ENCODE data around the gene CDH4.

CDH4 gene

DNA sequence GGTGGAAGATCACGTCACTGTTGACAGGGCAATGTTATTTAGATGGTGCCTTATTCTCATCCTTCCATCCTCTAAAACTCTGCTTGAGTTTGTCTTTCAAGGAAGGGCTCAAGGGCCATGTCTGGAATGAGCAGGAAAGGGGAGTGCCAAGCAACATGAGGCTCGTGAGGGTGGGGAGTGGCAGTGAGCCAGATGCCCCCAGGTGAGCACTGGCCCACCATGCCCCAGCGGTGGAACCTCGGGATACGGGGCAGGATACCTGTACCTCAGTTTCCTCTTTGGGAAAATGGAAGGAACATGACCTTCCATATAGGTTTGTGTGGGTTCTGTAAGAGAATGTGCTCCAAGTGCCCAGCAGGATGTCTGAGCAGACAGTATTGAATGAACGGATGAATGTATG lies 476.3 kb downstream of the CDH4 start:
- DNase-seq, result no peak

DNA sequence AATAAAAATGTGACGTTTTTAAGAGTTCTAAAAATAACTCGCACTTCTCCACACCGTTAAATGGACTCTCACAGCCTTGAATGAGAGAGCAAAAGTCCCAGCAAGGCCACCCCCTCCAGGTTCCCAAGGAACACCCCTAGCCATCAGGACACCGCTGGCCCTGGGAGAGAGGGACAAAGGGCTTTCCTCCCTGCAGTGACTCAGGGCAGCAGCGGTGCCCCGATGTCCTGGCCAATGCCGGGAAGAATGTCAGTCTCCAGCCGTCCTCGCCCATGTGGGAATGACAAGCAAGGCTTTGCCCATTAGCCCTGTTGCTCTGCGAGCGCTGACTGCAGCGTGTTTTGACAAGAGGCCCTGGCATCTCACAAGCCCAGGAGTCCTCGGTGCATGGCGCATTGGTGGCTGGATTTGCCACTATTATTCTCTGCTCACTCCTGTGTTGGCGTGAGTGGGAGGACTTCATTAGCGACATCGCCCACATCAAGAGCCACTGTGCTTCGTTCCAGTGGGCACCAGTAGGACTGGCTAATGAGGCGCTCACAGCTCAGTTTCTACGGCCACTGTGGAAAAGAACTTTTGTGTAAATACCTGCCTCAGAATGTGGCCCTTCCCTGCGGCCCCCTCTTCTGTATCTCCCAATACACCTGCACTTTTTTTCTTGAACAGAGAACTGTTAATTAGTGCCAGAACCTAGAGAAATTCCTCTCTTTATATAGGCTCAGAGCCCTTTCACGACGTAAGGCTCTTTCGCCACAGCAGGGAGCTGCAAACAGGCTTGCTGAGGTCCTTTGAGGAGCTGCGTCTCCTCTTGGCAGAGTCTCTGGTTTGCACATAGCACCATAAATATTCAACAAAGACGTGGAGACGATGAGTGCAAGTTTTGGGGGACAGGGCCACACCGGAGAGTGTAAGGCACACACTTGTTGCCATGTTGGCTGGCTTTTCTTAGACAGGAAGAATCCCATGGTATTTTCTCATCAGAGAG lies 477.0 kb downstream of the CDH4 start:
- DNase-seq, result no peak

DNA sequence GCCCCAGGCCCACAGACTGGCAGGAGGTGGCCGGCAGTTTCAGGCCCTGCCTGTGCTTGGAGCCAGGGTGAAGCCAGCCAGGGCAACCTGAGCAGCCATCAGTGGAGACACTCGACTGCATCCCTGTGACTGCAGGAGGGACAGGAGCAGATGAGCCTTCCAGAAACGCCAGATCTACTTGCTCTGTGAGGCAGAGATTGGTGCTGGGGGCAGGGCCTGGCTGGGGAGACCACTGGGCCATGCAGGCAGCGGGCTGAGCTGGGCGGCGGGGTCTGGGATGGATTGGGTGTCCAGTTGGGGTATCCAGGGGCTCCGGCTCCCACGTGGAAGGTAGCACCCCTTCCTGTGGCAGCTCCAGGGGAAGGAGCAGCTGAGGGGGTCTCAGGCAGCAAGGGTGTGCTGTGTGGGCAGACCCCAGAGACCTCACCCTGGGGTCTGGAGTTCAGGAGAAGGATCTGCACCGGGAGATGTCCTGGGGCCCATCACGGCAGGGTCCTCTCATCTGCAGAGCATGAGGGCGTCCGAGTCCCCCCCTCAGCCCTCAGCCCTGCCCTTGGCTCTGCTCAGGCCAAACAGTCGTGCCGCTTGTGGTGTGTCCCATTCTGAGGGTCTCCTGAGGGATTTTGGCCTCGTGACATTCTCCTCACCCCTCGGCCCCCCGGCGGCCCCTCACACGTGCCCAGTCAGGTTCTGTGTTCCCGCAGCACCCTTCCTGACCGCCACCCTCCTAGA lies 478.7 kb downstream of the CDH4 start:
- DNase-seq, result no peak

DNA sequence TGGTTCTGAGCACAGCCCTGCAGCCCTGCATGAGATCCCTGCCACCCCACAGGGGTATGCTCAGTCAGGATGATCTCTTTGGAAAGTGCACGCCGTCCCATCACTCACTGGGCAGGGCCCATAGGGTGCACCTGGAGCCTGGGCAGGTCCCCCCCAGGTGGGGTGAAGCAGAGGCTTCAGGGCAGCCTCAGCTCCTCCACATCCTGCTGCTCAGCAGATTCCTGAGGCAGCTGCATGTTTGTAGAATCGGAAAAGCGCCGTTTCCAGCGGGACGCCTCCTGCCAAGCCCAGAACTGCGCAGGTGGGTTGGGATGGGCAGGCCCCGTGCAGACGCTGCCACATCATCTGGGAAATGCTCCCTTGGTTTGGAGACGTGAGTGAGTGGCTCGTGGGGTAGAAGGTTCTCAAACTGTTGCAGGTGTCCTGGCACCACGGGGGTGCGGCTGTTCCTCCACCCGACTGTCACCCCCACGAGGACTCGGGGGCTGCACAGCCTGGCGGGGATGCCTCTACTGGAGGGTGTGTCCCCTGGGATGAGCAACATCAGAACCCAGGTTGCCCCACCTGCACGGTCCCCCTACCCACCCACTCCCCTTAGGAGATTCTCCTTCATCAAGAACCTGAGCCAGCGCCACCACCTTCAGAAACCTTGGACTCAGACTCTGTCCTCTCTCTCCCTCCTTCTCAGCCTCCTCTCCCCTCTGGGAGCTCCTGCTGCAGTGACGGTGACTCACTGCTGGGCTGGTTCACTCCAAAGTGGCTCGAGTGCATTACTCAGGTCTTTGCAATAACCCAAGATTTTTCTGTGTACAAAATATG lies 479.5 kb downstream of the CDH4 start:
- DNase-seq, result no peak

DNA sequence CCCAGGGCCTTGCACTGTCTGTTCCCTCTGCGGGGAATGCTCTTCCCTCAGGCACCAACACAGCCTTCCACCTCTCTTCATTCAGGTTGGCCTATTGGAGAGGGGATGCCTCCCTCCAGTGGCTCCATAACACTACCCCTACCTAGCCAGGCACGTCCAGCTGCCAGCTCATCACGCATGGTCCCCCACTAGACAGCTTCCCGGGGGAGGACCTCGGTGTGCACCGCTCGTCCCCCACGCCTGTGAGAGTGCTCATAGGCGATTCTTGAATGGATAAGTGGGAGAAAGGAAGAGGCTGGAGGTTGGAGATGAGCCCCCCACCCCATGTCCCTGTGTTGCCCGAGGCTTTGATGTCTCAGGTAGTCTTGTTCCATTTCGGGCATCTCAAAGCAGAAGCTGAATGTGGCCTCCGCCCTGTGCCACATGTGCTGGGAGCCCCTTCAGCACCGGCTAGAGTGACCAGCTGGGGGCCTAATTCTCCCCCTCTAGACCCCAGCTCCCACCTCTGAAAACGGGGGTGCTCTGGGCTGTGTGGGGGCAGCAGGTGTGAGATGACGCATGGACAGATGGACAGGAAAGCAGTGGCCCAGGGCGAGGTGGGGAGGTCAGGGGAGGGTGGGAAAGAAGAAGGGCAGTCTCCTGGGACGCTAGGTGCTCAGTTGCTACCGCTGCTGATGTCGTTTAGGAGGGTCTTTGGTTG lies 480.6 kb downstream of the CDH4 start:
- DNase-seq, result no peak

DNA sequence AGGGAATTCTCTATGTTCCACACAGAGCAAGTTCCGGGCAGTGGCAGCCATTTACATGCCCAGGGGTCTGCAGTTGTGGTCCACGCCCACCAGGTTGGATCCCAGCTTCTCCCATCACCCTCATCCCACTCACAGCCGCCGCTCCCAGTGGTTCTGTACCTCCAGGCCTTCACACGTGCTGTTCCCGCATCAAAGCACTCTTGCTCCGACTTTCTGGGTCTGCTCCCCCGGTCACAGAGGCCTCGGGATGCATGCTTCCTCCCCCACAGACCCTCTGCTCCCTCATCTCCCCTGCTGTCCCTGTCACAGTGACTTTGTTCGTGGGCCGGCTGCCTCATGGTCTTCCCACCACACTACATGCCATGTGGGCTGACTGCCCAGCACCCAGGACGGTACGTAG lies 481.2 kb downstream of the CDH4 start:
- no peak for DNase-seq

DNA sequence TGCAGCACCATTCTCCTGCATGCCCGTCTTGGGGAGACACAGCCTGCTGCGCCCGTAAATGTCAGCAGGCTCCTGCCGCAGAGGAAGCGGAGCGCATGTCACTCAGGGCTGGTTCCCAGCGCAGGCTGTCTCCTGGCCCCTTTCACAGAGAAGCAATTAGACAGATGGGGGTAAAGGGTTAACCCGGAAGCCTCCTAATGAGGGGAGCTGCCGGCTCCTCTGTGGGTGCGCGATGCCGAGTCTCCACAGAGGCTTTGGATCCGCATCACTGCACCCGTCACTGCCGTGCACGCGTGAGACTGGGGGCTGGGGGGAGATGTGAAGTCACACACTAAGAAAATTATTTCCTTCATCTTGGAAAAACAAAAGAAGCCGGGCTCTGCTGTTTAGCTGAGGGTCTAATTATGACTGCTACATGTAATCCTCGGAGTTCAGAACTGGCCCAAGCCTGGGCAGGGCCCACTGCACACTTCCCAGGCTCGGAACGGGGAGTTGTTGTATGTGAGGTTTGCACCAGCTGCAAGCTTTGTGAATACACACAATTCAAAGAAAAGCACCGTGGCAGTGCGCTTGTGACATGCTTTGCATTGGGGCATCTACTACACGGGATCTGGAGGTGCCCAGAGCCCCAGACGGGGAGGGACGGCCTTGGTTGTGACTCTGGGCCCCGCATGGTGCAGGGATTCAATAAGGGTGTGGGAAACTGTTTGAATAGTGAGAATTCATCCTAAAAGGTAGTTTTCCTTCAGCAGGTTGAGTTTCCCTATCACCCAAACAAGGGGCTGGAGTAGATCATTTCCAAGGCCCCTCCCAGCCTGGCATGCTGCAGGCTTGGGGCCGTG lies 482.1 kb downstream of the CDH4 start:
- DNase-seq, result no peak

DNA sequence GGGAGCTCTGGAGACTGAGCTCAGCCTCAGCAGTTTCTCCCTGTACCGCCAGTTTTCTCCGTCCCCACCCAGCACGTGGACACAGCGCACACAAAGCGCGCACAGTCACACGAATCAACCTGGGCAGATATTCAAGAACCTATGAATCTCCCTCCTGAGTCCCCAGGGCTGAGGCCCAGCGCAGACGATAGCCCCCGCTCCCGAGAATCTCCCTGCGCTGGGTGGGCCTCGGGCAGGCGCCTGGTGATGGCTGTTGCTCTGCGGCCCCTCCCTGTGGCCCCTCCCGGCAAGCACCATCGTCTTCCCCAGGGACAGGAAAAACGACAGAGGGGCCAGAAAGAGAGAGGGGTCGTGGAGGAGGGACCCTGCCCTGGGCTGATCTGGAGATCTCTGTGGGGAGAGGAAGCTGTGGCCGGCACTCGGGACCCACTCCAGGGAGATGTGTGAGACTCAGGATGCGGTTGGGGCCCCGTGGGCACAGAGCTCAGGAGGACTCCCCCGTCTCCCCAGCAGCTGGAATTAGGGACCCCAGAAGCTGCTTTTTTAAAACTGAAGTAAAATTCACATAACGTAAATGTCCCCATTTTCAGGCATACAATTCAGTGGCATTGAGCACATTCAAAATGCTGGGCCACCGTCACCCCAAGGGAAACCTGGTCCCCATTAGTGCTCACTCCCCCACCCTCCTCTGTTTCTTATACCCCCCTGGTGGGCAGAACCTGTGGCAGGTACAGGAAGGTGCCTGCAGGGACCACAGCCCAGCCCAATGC lies 482.9 kb downstream of the CDH4 start:
- no peak for DNase-seq

DNA sequence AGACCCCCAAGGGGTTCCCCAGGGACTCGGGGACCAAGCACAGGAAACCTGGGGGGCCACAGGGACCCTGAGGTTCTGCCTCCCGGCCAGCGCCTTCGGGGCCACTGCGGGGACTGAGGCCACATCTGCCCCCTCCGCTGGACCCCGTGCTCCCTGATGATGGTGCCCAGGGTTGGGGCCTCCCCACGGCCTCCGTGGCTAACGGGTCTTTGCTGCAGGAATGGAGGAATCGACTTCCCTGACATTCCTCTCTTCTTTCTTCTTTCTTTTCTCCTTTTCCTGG lies 483.4 kb downstream of the CDH4 start:
- no peak for DNase-seq

DNA sequence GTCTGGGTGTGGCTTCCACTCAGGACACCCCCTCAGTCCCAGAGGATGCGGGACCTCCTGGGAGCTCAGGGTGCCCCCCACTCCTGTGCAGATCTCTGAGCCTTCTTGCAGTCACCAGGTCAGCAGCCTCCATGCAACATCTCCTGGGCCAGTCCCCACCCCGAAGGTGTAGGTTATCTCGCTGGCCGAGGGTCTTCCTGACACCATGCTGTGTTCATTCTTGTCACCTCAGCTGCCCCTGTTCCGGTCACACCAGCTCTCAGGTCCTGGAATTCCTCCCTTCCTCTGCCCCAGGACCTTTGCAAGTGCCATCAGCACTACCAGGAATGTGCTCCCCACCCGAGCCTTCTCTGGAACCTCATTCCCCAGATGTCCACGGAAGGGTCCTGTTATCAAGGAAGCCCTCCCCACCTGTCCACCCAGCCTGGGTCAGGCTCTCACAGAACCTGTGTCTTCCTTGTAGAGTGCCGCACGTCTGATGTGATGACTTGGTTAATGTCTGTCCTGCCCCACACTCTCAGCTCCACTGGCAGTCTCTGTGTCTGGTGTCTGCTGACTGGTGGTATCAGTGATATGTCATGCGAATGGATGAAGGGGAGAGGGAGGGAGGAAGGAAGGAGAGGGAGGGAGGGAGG lies 484.1 kb downstream of the CDH4 start:
- DNase-seq, result no peak

DNA sequence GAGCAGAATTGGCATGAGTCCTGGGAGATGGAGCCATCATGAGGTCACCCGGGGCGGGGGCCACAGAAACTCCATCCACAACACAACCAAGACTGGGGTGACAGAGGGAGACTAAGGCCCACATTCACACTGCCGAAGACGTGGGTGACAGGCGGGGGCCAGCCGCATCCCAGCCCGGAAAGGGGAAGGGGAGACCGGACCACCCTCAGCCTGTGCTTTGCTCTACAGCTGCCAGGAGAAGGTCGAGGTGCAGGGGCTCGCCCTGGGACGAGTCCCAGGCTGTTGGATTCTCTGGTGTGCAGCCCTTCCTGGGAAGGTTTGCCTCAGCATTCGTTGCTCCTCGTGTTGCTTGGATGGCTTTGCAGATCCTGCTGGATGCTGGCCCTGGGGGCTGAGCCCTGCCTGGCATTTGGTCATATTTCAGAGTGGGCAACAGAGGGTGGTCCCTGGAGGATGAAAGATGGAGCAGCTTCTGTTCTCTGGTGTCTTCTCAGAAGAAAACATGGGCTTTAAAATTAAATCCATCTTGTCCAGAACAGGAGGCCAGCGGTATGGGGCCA lies 484.8 kb downstream of the CDH4 start:
- DNase-seq, result no peak

DNA sequence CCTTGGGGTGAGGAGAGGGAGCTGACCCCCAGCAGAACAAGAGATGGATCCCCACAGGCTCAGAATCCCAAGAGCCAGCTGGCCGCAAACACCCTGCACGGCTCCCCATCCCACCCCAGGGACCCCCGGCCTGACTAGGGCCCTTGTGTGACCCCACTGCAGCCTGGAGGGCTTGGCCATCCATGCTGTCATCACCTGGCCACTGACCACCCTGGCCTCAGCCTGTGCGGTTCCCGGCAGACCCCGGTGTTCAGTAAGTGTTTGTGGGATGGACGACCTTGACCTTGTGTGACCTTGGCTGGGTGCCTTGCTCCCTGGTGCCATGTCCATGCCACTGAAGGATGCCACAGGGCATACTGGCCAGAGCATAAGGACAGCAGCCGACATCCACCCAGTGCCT lies 485.3 kb downstream of the CDH4 start:
- DNase-seq, result no peak

DNA sequence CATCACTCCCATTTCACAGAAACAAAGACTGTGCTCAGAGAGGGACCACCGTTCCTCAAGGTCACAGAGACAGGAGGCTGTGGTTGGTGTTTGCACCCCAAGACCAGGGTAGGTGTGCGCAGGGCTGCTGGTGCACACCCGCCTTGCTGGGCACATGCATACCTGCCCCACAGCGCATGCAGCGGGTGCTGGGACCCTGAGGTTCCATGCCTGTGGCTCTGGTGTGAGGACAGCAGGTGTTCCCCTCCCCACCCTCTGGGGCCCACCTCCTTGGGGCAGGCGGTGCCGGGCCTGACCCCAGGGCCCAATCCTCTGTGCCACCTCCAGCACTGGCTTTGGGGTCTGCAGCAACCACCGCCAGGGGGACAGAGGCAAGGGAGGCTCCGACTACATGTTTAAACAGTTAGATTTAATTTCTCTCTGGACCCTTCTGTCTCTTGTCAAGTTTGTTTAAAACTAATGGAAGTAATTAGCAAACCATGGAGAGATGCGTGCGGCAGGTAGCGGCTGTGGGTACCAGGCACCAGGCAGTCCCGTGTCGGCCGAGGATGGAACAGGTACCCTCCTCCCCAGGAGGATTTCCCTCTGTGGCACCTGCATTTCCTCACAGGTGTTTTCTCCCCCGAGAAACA lies 485.9 kb downstream of the CDH4 start:
- DNase-seq, result no peak

DNA sequence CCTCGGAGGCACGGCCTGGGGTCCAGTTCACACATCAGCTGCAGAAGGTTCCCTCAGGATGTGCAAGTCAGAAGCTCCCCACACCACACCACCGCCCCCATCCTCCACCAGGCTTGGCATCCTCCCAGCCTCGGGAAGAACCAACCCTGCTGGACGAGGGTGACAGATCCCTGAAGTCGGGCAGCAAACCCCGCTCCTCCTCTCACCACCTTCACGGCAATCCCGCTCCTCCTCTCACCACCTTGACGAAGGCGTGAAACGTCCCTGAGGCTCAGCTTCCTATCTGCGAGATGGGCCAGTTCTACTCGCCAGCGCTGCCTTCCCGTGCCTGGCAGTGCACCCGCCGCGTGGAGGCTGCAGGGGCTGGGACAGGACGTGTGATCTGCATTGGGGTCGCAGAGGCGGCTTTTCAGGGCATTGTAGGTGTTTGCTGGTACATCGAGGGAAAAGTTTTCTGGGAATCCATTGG lies 486.6 kb downstream of the CDH4 start:
- DNase-seq, result no peak

DNA sequence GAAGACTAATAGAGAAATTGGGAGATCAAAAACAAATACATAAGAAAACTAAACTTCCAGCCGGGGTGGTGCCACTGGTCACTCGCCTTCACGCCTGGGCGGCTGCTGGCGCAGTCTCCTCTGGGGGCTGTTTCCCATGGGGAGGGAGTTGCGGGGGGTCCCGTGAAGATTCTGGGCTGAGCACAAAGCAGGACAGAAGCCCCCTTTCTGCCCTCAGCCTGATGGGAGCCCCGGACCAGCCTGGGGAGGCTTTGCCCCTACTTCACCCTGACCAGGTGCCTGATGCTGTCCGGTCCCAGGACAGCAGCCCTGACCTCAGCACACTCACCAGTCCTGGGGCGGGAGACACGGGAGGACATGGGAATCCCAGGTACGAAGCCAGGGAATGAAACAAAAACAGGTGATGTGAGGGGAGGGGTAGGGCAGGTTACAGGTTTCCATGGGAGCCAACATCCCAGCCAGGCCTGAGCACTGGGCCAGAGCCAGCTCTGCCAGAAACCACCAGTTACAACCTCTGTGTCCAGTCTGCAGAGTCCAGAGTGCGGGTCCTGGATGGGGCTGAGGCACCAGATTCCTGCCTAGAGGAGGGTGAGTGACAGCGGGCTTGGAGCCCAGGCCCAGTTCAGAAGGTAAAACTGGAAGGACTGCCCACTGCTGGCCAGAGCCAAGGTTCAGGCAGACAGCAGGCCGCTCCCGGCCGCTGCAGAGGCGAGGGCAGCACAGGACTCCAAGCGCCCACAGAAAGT lies 487.2 kb downstream of the CDH4 start:
- DNase-seq, result no peak

DNA sequence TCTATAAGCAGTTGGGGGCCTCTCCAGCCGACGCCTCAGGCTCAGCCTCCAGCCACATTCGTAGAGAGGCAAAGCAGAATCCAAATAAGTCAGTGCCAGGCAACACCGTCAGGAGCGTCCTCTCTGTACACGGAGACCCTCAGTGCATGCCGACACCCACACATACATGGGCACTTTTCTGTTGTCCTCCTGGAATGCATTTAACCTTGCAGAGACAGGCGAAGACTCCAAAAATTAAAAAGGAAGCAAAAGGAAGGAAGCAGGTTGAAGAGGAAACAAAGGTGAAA lies 487.7 kb downstream of the CDH4 start:
- DNase-seq, result no peak

DNA sequence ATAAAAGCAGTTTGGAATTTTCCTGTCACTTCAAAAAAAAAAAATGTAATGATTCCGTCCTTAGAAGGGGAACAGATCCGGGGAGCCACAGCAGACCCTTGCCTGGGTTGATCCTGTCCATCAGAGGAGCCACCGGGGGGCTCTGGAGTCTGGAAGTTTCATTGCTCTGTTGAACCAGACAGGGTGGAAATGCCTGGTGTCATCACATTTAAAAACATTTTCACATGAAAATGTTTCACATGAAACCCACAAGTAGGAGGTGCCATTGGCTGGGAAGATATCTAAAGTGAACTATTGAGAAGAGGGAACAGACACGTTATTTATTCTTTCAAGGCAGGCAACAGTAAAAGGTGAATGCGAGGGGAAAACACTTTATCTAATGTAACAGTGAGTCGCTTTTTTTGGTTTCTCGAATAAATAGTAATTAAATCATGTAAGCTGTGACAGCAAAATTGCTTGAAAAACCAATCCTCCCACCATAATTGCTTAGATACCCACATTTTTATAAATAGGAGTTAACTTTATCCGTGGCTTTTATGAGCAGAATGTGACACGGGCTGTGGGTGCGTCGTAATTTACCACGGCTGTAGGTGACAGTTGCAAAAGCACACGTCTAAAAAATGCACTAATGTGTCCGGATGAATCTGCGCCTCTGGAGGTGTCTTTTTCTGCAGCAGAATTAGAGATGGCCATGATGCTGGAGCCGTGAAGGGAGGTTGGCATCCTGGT lies 490.2 kb downstream of the CDH4 start:
- no peak for DNase-seq

DNA sequence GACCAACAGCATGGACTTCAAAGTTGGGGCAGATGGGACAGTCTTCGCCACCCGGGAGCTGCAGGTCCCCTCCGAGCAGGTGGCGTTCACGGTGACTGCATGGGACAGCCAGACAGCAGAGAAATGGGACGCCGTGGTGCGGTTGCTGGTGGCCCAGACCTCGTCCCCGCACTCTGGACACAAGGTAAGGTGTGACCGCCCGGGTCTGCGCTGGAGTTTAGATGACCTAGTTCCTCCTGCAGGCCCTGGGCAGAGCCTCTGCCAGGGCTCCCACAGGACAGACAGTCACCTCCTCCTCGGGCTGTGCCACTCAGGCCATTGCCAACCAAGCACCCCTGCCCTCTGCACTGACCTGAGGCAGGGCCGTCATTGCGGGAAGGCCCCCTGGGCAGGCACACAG lies 491.5 kb downstream of the CDH4 start:
- DNase-seq, result no peak
